LNCAP (cell line): ENCODE measurements around the gene ATP9B.

Source experiments
- TF ChIP-seq, protein P1 (sequence below): fragments of 450-650 bp; IDR thresholded peaks from 2 replicates; pipeline ENCODE4 v1.5.1; 2017; ENCODE audit warnings: mild to moderate bottlenecking

The ATP9B gene

DNA sequence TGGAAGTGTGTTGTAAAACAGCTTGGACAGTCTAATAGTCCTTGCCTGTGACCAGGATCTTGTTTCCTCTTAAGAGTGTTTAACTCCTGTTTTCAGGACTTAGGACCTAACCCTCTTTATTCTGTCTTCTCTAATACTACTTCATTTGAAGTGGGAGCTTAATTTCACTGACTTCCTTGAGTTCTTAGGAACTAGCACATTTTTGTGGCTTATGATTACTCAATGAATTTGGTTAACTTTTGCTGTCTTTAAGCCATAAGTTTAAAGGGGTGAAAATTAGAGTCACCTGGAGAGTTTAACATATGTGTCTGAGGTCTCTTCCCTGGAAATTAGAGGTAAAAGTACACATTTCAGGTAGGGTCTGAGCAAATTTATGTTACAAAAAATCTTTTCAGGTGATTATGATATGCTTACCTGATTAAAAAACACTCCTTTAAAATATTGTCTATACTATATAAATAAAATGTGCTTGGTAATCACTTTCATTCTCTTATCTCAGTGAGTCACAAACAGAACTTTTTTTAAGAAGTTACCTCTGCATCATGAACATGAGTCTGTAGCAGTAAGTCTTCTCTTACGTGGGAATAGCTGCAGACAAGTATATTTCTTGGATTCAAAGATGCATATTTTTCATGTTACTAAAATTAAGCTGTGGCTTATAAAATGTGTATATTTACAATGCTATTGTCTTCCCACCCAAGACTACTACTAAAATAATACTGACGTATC, 52.7 kb downstream of the ATP9B start:
- TF ChIP-seq, protein P1, sequence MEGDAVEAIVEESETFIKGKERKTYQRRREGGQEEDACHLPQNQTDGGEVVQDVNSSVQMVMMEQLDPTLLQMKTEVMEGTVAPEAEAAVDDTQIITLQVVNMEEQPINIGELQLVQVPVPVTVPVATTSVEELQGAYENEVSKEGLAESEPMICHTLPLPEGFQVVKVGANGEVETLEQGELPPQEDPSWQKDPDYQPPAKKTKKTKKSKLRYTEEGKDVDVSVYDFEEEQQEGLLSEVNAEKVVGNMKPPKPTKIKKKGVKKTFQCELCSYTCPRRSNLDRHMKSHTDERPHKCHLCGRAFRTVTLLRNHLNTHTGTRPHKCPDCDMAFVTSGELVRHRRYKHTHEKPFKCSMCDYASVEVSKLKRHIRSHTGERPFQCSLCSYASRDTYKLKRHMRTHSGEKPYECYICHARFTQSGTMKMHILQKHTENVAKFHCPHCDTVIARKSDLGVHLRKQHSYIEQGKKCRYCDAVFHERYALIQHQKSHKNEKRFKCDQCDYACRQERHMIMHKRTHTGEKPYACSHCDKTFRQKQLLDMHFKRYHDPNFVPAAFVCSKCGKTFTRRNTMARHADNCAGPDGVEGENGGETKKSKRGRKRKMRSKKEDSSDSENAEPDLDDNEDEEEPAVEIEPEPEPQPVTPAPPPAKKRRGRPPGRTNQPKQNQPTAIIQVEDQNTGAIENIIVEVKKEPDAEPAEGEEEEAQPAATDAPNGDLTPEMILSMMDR, result no peak

DNA sequence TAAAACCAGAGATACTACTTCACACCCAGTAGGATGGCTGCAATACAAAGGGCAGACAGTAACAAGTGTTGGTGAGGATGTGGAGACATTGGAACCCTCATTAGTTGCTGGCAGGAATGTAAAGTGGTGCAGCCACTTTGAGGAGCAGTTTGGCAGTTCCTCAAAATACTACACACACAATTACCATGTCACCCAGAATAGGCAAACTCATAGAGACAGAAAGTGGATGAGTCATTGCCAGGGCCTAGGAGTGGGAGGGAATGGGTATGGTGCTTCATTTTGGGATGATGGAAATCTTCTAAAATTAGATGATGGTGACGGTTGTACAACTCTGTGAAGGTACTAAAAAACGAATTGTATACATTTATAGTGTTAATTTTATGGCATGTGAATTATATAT, 54.8 kb downstream of the ATP9B start:
- TF ChIP-seq, protein P1, result no peak

DNA sequence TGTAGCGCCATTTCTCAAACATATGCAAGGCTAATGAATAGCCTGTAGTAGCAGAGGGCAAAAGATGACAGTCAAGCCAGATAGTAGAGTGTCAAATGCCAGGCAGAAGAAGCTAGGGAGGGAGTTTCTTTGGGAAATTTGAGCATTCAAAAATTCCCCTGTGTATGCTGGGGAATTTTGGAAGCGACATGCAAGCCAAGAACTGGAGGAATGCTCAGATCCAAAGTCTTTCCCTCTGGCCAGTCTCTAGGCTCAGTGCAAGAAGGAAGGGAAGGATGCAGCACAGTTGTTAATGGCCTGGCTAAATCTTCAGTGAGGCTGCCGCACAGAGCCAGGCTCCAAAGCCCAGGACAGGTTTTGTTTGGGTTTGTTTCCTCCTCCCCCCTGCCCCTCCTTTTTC, 59.9 kb downstream of the ATP9B start:
- TF ChIP-seq, protein P1, result no peak

DNA sequence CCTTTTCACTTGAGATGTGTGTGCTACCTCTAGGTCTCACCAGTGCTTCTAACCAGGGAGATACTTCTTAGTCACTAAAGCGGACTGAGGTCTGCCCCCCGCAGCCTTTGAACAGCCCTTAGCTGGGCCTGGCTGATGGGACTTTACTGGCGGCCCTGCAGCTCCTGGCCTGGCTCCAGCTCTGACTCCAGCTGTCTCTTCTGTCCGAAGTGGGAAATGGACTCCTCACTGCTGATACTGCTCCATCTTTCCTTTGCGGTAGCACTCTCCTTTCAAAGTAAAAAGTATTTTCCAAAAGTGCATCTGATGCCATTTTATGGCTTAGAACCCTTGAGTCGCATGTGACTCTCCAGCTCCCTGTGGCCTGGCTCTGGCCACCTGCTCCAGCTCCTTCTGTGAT, 64.5 kb downstream of the ATP9B start:
- TF ChIP-seq, protein P1, result no peak

DNA sequence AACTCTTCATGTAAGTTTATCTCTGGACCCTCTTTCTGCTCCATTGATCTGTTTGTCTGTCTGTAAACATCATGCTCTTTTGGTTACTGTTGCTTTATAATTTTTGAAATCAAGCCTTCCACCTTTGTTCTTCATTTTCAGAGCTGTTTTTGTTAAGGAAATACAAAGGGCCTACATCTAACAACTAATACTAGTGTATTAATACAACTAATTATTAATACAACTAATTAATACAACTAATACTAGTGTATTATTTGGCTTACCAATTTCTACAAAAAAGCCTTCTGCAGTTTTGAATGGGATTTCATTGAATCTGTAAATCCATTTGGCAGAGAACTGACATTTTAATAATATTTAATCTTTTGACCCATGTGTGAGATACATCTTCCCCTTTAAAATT, 66.7 kb downstream of the ATP9B start:
- TF ChIP-seq, protein P1, result no peak

DNA sequence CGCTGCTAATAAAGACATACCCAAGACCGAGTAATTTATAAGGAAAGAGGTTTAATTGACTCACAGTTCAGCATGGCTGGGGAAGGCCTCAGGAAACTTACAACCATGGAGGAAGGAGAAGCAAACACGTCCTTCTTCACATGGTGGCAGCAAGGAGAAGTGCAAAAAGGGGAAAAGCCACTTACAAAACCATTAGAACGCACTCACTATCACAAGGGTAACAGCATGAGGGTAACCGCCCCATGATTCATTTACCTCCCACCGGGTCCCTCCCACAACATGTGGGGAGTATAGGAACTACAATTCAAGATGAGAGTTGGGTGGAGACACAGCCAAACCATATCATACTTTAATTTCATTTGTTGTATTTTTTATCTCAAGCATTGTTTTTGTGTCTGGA, 67.5 kb downstream of the ATP9B start:
- TF ChIP-seq, protein P1, result no peak

DNA sequence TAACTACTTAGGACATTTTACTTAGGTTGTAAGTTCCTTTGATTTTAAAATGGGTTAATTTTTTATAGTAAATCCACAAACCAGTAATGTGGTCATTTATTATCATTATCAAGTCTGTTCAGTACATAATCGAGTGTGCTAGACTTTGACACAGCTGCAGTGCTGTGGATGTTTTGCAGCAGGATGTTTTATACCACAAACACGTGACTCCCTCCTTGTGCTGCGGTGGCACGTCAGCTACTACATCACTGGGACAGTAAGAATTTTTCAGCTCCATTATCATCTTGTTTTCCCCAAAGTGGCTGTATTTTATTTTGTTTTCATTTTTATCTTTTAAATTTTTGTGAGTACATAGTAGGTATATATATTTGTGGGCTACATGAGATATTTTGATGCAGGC, 70.0 kb downstream of the ATP9B start:
- TF ChIP-seq, protein P1, result no peak

DNA sequence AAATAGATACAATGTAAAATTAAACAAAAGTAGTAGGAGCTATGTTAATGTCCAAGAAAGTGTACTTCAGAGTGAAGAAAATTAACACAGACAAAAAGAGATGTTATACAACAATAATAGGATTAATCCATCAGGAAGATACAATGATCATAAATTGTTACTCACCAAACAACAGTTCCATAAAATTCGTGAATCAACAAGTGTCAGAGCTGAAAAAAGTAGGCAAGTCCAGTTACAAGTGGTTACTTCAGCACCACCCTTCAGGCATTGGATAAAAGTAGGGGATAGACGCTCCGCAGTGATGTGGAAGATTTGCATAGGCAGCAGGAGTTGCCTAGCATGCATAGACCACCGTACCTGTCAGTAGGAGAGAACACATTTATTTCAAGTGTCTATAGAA, 77.8 kb downstream of the ATP9B start:
- TF ChIP-seq, protein P1, result no peak
